Measurements from ENCODE around the gene CAND2.

The CAND2 gene

DNA sequence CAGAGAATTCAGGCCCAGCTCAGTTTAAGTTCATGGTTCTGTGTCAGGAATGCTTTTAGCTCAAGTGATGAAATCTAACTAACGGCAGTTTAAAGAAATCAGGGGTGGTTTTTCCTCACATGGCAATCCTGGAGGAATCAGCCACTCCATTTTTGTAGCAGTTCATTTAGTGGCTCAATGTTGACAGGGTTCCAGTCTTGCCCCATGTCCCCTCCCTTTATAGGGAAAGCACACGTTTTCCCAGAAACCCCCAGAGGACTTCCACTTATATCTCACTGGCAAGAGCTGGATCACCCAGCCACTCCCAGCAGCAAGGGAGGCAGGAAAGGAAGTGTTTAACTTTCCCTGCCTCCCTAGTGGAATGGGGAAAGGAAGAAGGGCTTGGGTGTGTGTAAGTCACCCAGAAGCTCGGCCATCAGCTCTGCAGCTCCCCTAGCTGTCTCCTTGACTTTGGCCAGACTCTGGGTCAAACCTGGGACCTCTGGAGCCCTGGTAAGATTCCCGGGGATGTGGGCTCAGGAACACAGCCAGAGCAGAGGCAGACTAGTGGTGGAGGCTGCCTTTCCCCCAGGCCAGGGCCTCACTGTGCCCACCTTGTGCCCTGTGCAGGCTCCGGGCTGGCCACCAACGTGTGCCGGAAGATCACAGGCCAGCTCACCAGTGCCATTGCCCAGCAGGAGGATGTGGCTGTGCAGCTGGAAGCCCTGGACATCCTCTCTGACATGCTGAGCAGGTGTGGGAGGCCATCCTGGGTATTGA is 11.3 kb downstream of the CAND2 start:
- no peak for DNase-seq

DNA sequence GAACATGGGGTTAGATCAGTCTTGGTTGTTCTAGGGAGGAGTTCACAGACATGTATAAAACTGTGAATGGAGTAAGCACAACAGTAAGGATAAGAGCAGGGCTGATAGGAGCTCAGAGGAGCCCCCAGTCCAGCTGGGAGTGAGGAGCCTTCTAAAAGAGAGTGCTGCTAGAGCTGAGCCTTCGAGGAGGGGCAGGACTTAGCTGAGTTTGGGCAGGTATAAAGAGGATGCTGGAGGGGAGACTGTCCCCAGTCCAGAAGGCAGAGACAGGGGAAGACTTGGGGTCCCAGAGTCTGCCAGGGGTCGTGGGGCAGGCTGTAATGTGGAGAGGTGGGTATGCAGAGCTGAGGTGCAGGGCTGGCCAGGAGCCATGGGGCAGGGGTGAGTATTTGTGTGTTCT is 12.1 kb downstream of the CAND2 start:
- DNase-seq, result no peak

DNA sequence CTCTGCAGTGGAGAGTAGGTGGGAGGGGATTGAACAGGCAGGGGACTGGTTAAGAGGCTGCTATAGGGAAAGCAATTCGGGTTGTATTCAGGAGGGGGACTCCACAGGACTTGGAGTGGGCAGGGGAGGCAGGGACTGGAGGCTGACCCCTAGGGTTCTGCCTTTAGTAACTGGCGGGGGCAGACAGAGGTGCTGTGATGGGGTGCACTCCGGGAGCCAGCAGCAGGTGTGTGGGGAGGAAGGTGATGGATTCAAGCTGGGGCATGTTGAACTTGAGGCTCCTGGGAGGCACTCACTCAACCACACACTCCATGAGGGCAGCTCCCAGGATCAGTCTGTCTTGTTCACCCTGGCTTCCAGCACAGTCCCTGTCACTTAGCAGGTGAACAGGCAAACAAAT is 12.5 kb downstream of the CAND2 start:
- no peak for DNase-seq

DNA sequence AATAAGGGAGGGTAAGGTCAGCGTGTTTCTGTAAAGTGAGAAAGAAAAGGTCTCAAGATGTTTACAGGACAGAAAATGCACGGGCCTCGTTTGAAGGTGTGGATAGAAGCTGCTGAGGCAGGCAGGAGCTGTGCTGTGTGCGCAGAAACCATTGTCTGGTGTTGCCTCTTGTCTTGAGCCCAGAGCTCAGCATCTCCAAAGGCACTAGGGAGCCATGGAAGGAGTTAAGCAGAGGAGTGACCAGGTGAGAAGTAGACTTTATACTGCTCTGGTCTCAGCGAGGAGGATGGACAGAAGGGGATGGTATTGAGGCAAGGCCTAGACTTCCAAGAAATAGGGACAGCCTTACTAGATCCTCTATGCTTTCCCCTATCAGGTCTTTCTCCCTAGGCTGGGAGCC is 13.0 kb downstream of the CAND2 start:
- DNase-seq, result no peak

DNA sequence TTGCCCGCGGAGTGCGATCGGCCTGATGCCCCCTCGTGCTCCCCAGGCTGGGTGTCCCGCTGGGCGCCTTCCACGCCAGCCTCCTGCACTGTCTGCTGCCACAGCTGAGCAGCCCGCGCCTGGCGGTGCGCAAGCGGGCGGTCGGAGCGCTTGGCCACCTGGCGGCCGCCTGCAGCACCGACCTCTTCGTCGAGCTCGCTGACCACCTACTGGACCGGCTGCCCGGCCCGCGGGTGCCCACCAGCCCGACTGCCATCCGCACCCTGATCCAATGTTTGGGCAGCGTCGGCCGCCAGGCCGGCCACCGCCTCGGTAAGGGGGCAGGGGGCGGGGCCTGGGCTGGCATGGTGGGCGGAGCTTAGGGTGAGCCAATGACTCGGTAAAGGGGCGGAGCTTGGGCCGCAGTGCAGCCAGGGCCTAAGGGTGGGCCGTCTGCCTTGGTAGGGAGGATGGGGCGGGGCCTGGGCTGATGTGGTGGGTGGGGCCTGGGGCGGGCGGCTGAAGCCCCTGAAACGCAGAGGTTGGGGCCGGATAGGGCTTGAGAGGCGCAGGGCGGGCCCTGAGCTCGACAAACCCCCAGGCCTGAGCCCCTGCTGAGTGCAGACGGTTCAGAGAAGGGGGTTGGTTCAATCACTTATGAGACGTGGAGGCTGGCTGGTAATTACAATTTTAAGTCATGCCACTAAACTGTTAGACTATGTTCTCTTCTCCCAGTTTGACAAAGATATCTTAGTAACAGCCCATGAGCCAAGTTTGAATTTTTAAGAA is 13.7 kb downstream of the CAND2 start:
- DNase-seq, result no peak

DNA sequence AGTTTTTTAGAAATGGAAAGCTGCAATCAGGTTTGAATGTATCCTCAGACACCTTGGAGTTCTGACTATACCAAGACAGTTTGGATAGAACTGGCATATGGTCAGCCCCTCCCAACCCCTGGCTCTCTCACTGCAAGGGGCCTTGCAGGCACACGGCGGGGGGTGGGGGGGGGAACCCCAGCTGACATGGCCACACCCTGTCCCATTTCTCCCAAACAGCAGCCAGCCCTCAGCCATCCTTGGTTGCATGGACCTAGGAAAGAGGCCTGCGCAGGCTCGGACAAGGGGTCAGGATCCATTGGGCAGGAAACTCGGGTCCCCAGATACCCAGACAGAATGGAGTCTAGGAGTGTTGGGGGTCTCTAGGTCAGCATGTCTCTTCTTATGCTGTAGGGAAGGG is 14.5 kb downstream of the CAND2 start:
- DNase-seq, result no peak

DNA sequence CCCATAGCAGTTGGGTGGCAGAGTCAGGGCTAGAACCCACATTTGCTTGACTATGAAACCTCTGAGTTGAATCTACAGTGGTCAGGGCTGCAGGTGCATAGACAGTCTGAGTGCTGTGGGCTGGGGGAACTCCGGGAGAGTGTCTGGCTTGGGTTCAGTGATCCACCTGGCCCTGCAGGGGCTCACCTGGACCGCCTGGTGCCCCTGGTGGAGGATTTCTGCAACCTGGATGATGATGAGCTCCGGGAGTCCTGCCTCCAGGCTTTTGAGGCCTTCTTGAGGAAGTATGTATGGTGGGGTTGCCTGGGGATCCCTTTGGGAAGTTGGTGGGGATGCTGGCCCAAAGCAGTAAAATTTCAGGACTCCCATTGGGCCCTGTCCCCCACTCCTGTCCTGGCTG is 16.3 kb downstream of the CAND2 start:
- no peak for DNase-seq

DNA sequence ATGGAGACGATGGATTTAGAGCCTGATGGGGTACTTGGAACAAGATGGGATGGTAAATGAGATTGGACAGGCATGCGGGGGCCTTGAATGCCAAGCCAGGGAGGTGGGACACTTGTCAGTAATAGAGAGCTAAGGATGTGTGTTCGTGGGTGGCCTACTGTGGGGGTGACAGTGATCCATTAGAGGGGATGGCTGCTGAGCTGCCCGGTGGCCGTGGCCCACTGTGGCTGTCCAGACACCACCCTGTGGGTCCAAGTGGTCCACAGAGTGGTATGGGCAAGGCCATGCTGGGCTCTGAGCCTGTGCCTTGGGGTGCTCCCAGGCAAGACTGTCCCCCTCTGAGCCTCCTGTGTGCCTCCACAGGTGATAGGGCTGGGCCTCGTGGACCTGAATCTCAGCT is 17.5 kb downstream of the CAND2 start:
- DNase-seq, result no peak

DNA sequence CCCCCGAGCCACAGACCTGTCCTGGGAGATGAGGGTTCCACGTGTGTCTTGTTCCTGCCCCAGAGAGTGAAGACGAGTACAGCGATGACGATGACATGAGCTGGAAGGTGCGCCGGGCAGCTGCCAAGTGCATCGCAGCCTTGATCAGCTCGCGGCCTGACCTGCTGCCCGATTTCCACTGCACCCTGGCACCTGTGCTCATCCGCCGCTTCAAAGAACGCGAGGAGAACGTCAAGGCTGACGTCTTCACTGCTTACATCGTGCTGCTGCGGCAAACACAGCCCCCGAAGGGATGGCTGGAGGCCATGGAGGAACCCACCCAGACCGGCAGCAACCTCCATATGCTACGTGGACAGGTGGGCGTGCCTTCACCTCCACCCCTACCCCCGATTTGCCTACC is 18.6 kb downstream of the CAND2 start:
- no peak for DNase-seq

DNA sequence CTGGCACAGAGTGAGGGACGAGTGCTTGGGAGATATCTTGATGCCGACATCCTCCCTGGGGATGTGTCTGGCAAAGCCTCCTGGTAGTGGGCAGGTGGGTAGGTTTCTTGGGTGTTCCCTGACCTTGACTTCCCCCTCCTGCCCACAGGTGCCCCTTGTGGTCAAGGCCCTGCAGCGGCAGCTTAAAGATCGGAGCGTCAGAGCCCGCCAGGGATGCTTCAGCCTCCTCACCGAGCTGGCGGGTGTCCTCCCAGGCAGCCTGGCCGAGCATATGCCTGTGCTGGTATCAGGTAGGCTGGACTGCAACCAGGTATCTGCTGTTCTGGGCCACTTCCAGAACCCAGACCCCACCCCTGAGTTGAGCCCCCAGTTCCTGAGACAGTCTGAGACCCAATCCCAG is 19.2 kb downstream of the CAND2 start:
- DNase-seq, result no peak

DNA sequence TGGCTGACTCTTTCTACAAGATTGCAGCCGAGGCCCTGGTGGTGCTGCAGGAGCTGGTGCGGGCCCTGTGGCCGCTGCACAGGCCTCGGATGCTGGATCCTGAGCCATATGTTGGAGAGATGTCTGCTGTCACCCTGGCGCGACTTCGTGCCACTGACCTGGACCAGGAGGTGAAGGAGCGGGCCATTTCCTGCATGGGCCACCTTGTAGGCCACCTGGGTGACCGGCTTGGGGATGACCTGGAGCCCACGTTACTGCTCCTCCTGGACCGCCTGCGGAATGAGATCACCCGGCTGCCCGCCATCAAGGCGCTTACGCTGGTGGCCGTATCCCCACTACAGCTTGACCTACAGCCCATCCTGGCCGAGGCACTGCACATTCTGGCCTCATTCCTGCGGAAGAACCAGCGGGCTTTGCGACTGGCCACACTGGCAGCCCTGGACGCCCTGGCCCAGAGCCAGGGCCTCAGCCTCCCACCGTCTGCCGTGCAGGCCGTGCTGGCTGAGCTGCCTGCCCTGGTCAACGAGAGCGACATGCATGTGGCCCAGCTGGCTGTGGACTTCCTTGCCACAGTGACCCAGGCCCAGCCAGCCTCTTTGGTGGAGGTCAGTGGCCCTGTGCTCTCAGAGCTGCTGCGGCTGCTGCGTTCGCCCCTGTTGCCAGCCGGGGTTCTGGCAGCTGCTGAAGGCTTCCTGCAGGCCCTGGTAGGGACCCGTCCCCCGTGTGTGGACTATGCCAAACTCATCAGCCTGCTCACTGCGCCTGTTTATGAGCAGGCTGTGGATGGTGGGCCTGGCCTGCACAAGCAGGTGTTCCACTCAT is 20.3 kb downstream of the CAND2 start:
- no peak for DNase-seq

DNA sequence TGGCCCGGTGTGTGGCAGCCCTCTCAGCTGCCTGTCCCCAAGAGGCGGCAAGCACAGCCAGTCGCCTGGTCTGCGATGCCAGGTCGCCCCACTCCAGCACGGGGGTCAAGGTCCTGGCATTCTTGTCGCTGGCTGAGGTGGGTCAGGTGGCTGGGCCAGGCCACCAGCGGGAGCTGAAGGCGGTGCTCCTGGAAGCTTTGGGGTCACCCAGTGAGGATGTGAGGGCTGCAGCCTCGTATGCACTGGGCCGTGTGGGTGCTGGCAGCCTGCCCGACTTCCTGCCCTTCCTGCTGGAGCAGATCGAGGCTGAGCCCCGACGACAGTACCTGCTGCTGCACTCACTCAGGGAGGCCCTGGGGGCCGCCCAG is 20.8 kb downstream of the CAND2 start:
- no peak for DNase-seq

DNA sequence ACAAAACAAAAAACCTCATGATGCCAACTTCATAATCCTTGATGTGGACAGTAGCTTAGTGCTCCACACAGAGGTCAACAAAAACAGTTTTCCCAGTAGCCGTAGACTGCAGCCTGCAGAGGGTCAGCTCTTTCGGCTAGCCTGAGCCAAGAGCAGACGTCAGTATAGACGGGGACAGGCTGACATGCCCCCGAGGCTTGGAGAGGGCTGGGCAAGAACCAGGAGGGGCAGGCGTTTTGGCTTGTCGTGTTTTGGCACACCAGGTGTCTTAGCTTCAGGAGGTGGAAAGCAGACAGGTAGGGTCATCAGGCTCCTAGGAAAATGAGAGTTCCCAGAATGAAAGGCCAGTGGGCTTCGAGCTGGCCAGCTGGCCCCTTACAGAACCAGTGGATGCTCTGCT is 21.8 kb downstream of the CAND2 start:
- DNase-seq, result no peak

DNA sequence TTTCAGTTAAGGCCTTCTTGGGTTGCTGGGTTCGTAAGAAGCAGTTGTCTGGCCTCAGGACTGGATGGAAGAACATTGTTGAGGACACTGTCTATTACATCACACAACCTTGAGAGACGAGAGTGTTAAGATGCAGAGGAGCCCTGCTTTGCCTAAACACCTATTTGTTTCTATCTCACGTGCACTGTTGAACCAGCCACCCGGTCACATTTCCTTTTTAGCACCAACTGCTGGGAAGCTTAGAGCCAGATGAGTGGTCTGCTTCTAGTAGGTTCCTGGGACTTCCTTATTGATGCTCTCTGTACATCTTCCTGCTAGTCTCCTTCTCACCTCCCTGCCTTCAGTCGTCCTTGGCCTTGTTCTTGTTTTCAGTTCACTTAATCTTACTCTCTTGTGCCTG is 22.3 kb downstream of the CAND2 start:
- DNase-seq, result no peak

DNA sequence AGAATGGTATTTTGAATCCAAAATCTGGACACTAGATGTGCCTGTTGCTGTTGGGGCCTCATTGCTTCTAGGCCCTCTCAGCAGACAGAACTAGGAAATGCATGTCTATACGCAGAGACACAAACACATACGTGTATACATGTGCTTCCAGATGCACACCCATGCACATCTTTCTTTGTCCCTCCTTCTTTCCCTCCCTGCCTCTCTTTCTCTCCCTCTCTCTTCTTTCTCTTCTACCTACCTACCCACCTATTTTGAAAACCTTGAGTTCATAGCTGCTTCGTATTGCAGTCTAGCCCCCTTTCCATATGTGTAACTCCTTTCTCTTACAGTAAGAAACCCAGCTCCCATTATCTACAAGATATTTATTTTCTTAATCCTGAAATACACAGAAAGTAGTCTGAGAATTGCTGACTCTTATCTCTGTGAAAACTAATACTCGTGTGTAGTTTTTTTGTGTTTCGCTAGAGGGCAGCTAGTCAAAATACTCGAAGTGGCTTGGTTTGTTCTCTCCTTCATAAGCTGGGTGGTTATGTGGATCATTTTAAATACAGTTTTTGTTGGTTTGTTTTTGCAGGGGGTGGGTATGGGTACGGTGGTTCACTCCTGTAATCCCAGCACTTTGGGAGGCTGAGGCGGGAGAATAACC is 26.4 kb downstream of the CAND2 start:
- no peak for DNase-seq

DNA sequence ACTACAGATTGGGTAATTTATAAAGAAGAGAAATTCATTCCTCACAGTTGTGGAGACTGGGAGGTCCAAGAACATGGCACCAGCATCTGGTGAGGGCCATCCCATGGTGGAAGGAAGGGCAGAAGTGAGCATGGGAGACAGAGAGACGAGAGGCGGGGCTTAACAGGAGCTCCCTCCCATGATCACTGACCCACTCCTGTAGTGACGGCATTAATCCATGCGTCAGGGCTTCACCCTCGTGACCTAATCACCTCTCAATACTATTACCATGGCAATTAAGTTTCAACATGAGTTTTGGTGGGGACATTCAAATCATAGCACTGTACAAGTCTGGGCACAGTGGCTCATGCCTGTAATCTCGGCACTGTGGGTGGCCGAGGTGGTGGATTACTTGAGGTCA is 27.8 kb downstream of the CAND2 start:
- DNase-seq, result no peak

DNA sequence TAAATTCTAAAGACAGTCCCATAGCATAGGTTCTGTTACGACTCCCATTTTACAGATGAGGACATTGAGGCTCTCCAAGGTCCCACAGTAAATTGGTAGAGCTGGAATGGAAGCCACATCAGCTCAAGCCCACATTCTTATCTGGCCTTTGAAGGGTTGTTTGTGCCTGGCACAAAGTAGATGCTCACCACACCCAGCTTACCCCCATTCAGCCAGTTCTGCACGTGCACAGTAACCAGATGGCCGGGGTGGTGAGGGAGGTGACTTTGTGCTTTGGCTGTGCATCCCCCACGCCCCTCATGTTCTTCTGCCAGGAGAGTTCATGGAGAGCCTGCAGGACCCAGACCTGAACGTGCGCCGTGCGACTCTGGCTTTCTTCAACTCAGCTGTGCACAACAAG is 28.7 kb downstream of the CAND2 start:
- no peak for DNase-seq

DNA sequence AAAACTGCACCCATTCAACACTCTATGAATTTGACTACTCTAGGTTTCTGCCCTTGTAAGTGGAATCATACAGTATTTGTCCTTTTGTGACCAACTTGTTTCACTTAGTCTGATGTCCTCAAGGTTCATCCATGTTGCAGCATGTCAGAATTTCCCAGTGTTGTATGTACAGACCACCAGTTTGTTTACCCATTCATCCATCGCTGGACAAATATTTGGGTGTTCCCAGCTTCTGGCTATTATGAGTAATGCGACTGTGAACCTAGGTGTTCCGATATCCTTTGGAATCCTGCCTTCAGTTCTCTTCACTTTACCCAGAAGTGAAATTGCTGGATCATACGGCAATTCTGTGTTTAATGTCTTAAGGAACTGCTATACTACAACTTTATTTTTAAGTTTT is 32.3 kb downstream of the CAND2 start:
- DNase-seq, result no peak

DNA sequence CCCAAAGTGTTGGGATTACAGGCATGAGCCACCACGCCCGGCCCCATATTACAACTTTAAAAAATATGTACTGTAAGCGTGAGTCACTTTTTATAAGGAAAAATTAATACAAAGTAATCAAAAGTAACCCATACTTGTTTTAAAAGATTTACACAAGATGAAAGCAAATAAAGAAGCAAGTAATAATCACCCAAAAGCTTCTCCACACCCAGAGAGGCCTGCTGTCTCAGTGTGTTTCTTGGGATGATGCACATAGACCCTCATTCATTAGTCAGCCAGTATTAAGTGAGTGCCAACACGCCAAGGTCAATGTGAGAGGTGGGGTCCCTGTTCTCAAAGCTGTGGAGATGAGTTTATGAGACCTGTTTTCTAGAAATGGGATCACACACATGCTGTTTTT is 32.9 kb downstream of the CAND2 start:
- DNase-seq, result no peak

DNA sequence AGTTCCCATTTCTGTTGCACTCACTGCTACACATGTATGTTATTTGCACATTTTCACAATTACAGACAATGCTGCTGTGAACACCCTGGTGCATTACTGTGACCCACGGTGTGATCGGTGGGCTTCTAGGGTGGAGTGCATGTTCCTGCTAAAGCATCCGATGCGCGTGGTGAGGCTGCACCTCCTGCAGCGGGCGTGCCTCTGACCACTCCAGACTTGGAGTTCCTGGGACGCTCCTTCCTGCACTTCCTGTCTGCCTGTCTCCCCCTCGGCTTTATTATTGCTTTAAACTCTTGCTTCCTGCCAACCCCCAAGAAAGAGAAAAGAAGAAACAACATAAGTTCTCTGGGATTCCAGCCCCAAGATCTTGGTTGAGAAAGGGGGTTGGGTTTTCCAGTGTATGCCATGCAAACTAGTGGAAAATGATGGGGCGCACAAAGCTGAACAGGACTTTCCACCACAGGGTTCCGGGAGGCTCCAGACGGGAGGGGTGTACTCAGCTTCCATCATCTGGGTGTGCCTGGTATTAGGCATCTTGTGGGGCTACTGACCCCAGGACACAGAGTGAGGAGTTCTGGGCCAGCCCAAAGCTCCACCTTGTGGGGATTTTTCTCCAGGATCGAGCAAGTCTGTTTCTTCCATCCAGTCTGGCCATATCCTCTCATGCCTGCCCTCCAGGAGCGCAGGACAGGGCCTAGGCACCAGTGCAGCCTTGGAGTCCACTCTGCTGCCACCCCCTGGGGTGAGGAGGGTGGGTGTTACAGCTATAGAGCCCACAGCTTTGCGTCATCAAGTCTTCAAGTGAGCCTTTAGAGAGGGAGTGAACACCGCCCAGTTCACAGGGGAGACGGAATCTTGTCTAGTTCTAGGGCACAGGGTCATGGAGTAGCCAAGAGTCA is 33.7 kb downstream of the CAND2 start:
- no peak for DNase-seq

DNA sequence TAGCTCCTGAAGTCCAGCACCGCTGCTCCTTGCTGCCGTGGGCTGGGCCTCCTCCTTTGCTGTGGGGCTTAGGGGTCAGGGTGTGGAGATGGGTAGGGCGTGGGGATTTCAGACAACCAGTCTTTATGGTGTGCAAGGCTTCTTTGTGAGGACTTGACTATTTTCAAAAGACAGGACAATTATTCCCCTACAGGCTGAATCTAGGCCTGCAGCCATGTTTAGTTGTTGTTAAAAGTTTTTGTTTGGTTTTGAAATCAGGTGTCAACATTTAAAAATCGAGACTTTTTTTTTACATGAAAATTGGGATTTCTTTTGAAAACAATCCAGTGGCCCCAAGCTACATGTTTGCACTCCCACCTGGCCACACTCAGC is 34.3 kb downstream of the CAND2 start:
- no peak for DNase-seq

DNA sequence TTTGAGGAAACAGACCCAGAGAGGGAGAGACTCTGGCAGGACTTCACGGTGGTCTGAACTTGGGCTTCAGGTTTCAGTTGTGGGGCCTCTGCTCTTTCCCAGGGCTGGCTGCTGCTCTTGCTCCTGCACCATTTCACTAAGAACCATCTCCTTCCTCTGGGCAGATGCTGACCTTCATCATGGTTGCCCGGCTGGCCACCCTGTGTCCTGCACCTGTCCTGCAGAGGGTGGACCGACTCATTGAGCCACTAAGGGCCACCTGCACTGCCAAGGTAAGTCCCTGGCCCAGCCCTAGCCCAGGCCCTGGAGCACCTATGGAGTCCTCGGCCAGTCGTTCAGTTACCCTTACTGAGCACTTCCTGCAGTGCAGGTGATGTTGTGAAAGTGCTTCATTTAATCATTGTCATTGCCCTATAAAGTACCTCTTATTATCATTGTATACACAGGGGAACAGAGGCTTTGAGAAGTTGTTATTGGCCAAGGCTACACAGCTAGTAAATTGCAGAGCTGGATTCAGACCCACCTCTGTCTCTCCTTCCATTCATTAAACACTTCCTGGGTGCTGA is 34.9 kb downstream of the CAND2 start:
- DNase-seq, result peak in 1 of 2 experiments; percentile 15

All from NCI-H2081 (cell line).